ENCODE results near the gene OTOG.

GRCh38 chr11:17498058-17498457 is 49.0 kb upstream of the OTOG start:
- TF ChIP-seq CTCF (IDR thresholded peaks at IDR 0.05; ENCODE audit: insufficient read depth, low read length) (no peak), SPI1 (IDR thresholded peaks at IDR 0.05; ENCODE audit: borderline replicate concordance, low read depth) (no peak), POLR2AphosphoS5 (IDR thresholded peaks at IDR 0.05; ENCODE audit: low read depth) (0 out of 2 replicates have a peak, but pooled peaks have one; percentile 33)

All from HL-60 (cell line).